Psoas muscle (tissue), 8 donors: Measurements from ENCODE around the gene CACNA1E. TPM values are rescaled to one million over a fixed set of nuclear protein-coding genes. Genes with fewer than 3 reads are reported as not detected.

Experiments used
- ATAC-seq, 4 donors: fragments of 200-7000 bp; cut with Tn5 transposase; one replicate each; pipeline ENCODE4 v1.9.1; 2020; ENCODE audit warnings: moderate library complexity in 3 of 4, mild to moderate bottlenecking in 2 of 4
- DNase-seq, 2 donors: peaks; one replicate each; pipeline ENCODE4 v3.0.0-alpha.2; 2020
- H3K27ac ChIP-seq: fragments of 200-600 bp; one replicate; pipeline ENCODE4 v1.8.0; 2022
- H3K27me3 ChIP-seq, 3 donors: fragments of 200-600 bp in 1 of 3; one replicate each; pipeline versions ENCODE4 v1.6.1 to v1.8.0; 2013 to 2022; ENCODE audit warnings: low read length in 2 of 3, mild to moderate bottlenecking in 2 of 3, moderate library complexity in 1 of 3; ENCODE audit not compliant: insufficient read depth in 3 of 3
- H3K36me3 ChIP-seq, 2 donors: fragments of 200-600 bp in 1 of 2; one replicate each; pipeline versions ENCODE4 v1.6.1 to v1.8.0; 2013 to 2022; ENCODE audit warnings: low read depth in 1 of 2, mild to moderate bottlenecking in 1 of 2, moderate library complexity in 1 of 2; ENCODE audit not compliant: insufficient read depth in 1 of 2
- H3K4me1 ChIP-seq: fragments of 200-600 bp; one replicate; pipeline ENCODE4 v1.8.0; 2022
- H3K4me3 ChIP-seq: fragments of 200-600 bp; one replicate; pipeline ENCODE4 v1.8.0; 2022; ENCODE audit warnings: mild to moderate bottlenecking
- H3K9me3 ChIP-seq: fragments of 200-600 bp; one replicate; pipeline ENCODE4 v1.8.0; 2022
- CTCF ChIP-seq: fragments of 200-600 bp; IDR thresholded peaks from one replicate; pipeline ENCODE4 v1.8.0; 2022; ENCODE audit warnings: antibody characterized with exemption
- WGBS, 3 donors: extraction: QIAGEN DNeasy Blood & Tissue Kit; methylation state at CpG; one replicate each; pipeline versions ENCODE4 v1.1.6 to v1.1.7; 2013; 5-methylcytosine and 5-hydroxymethylcytosine counted together
- intact Hi-C, 2 donors: fragments of 100-400 bp; cut with DNase I; formaldehyde crosslinking; loops; one replicate each; pipeline versions ENCODE4 v1.11.0 to v1.14.2; 2022
- polyA plus RNA-seq, 3 donors: library from polyadenylated mRNA; stranded (reverse); fragments of 200-250 nt; gene quantifications; one replicate each; pipeline ENCODE4 v1.2.3, GENCODE V29; 2013
- total RNA-seq, 4 donors: library from RNA; stranded (reverse); fragmentation: NEBNext Ultra II Directional in 2 of 4; extraction: Animal tissue kit (Norgen Biotek cat#: 25700) in 2 of 4; gene quantifications; one replicate each; pipeline versions ENCODE4 v1.2.1 to v1.2.4, GENCODE V29; 2021 to 2023
- donor health status: healthy with polysubstance abuse.
- donor health status: DM: no; HTN: no; CAD: no; lungs with moderate emphysema.
- donor health status: Bipolar disorder and iron deficiency.
- donor health status: healthy.
- donor health status: DM: yes; HTN: yes; CAD: no.
- donor health status: DM: no; HTN: no; CAD: no.
- donor health status: DM: no; HTN: no; CAD: no.
- donor health status: DM: yes; HTN: yes; CAD: no.

The CACNA1E gene
- total and polyA plus RNA-seq, 7 donors = 0.03 to 0.06 (median 0.05) TPM; not detected in 3

GRCh38 chr1:181548497-181548896, 65.2 kb downstream of the CACNA1E start:
- WGBS, 3 donors = 83 to 86% (median 84%) methylated on average over 2 of the region's 2 CpGs
- Histone ChIP-seq H3K27ac (no peak overlapping the region), H3K27me3 (peaks cover 0 to 4% (median 4%) of the 10 kb centered on the region in 3 donors), H3K36me3 (no peaks in the 10 kb centered on the region), H3K4me1 (no peaks in the 10 kb centered on the region), H3K9me3 (no peaks in the 10 kb centered on the region), H3K4me3 (no peak overlapping the region)
- no peak for DNase-seq
- ATAC-seq = no peak
- TF ChIP-seq CTCF = no peak
- intact Hi-C loops = no loop called here

- no peaks in the 10 kb centered on the region for H3K4me1 ChIP-seq
- 39 to 51% (median 47%) methylated on average over 6 of the region's 6 CpGs for WGBS, 3 donors
- H3K36me3 ChIP-seq = no peaks in the 10 kb centered on the region
- H3K4me3 ChIP-seq = no peak overlapping the region
- TF ChIP-seq CTCF = no peak
- H3K27ac ChIP-seq = no peak overlapping the region
- no peaks in the 10 kb centered on the region for H3K9me3 ChIP-seq
- ATAC-seq = no peak
- DNase-seq = no peak
- H3K27me3 ChIP-seq = peaks cover 0 to 4% (median 4%) of the 10 kb centered on the region in 3 donors
- intact Hi-C loops = no loop called here
Measured at GRCh38 chr1:181551249-181551648, 67.9 kb downstream of the CACNA1E start.

GRCh38 chr1:181551754-181552153, 68.4 kb downstream of the CACNA1E start:
- TF ChIP-seq CTCF = no peak
- no peak for DNase-seq
- Histone ChIP-seq H3K9me3 (no peaks in the 10 kb centered on the region), H3K4me3 (no peak overlapping the region), H3K27ac (no peak overlapping the region), H3K4me1 (no peaks in the 10 kb centered on the region), H3K27me3 (peaks cover 0 to 4% (median 4%) of the 10 kb centered on the region in 3 donors), H3K36me3 (no peaks in the 10 kb centered on the region)
- intact Hi-C loops = no loop called here
- 75 to 84% (median 84%) methylated on average over 3 of the region's 3 CpGs for WGBS, 3 donors
- no peak for ATAC-seq

- Histone ChIP-seq H3K4me1 (no peaks in the 10 kb centered on the region), H3K36me3 (no peaks in the 10 kb centered on the region), H3K27ac (no peak overlapping the region), H3K4me3 (no peak overlapping the region), H3K9me3 (no peaks in the 10 kb centered on the region), H3K27me3 (peaks cover 0 to 4% (median 0%) of the 10 kb centered on the region in 3 donors)
- ATAC-seq (no peak), DNase-seq (no peak)
- TF ChIP-seq CTCF = no peak
- intact Hi-C loops = no loop called here
- 27 to 46% (median 29%) methylated on average over 4 of the region's 4 CpGs for WGBS, 3 donors
Measured at GRCh38 chr1:181554465-181554864, 71.1 kb downstream of the CACNA1E start.

GRCh38 chr1:181556631-181557030, 73.3 kb downstream of the CACNA1E start:
- intact Hi-C loops = no loop called here
- Histone ChIP-seq H3K4me3 (no peak overlapping the region), H3K27me3 (peaks cover 0 to 2% (median 0%) of the 10 kb centered on the region in 3 donors), H3K4me1 (no peaks in the 10 kb centered on the region), H3K9me3 (no peaks in the 10 kb centered on the region), H3K27ac (no peak overlapping the region), H3K36me3 (no peaks in the 10 kb centered on the region)
- DNase-seq (no peak), ATAC-seq (no peak)
- 15 to 23% (median 20%) methylated on average over 2 of the region's 2 CpGs for WGBS, 3 donors
- no peak for TF ChIP-seq CTCF
